B cell (primary cell): ENCODE data around the gene UNC5B. TPM values are rescaled to one million over a fixed set of nuclear protein-coding genes. Genes with fewer than 3 reads are reported as not detected.

Experiments used
- ATAC-seq: fragments of 200-7000 bp; cut with Tn5 transposase; one replicate; pipeline ENCODE4 v1.10.0; 2021; ENCODE audit warnings: low read depth, mild to moderate bottlenecking, moderate number of reproducible peaks, moderate library complexity
- CTCF ChIA-PET: fragments of 350-600 bp; sonication (Branson Sonifier 250); formaldehyde crosslinking; loops from one replicate; lab custom pipeline; 2021; ENCODE audit warnings: antibody characterized with exemption, inconsistent platforms; lab: Charles Lee
- POLR2A ChIA-PET: fragments of 350-600 bp; sonication (Branson Sonifier 250); formaldehyde crosslinking; loops from one replicate; lab custom pipeline; 2021; ENCODE audit warnings: antibody characterized with exemption; lab: Charles Lee
- DNase-seq: peaks from one replicate; pipeline ENCODE4 v3.0.0; 2013
- H2AFZ ChIP-seq: 2 replicates; pipeline ENCODE4 v1.6.1; 2012; ENCODE audit warnings: mild to moderate bottlenecking, low read depth, low read length; ENCODE audit not compliant: insufficient read depth, poor library complexity, severe bottlenecking
- H3K27ac ChIP-seq, 2 donors: 1 replicate in 1 of 2; 2 replicates in 1 of 2; pipeline ENCODE4 v1.5.1; 2012 to 2013; ENCODE audit warnings: low read length in 2 of 2, mild to moderate bottlenecking in 2 of 2, moderate library complexity in 1 of 2
- H3K27me3 ChIP-seq, 4 experiments: fragments of 200-600 bp in 1 of 4; sonication (generic) in 1 of 4; replicated peaks in 1 of 4; 1 replicate in 2 of 4; 2 replicates in 2 of 4; pipeline versions ENCODE4 v1.6.1 to v1.7.0; 2013 to 2016; ENCODE audit warnings: low read length in 3 of 4, mild to moderate bottlenecking in 2 of 4, mixed read lengths in 1 of 4, moderate library complexity in 1 of 4; ENCODE audit not compliant: insufficient read depth in 4 of 4, control insufficient read depth in 3 of 4; ENCODE audit errors: control extremely low read depth in 1 of 4
- H3K36me3 ChIP-seq, 2 experiments: replicated peaks in 1 of 2; 1 replicate in 1 of 2; 2 replicates in 1 of 2; pipeline versions ENCODE4 v1.6.1 to v1.7.1; 2013; ENCODE audit warnings: low read length in 1 of 2; ENCODE audit not compliant: insufficient read depth in 2 of 2, control insufficient read depth in 1 of 2; ENCODE audit errors: control extremely low read depth in 1 of 2, extremely low read depth in 1 of 2
- H3K4me1 ChIP-seq, 2 donors: fragments of 200-600 bp in 1 of 2; sonication (generic) in 1 of 2; 1 replicate in 1 of 2; 2 replicates in 1 of 2; pipeline versions ENCODE4 v1.5.1 to v1.6.1; 2013 to 2017; ENCODE audit warnings: low read length in 2 of 2; ENCODE audit not compliant: control insufficient read depth in 2 of 2, insufficient read depth in 2 of 2
- H3K4me2 ChIP-seq: replicated peaks from 2 replicates; pipeline ENCODE3; 2012; ENCODE audit warnings: mild to moderate bottlenecking, low read depth, low read length; ENCODE audit not compliant: poor library complexity, severe bottlenecking
- H3K4me3 ChIP-seq, 5 experiments: fragments of 200-600 bp in 1 of 5; sonication (generic) in 1 of 5; 1 replicate in 3 of 5; 2 replicates in 2 of 5; pipeline versions ENCODE4 v1.5.1 to v1.7.0; 2011 to 2016; ENCODE audit warnings: low read length in 4 of 5, mild to moderate bottlenecking in 4 of 5, low read depth in 2 of 5, control low read depth in 1 of 5, moderate library complexity in 1 of 5; ENCODE audit not compliant: insufficient read depth in 1 of 5; ENCODE audit errors: control extremely low read depth in 1 of 5, extremely low read depth in 1 of 5
- H3K79me2 ChIP-seq: fragments of 200-600 bp; sonication (generic); one replicate; pipeline ENCODE4 v1.6.0; 2016; ENCODE audit warnings: low read length; ENCODE audit not compliant: control insufficient read depth, insufficient read depth
- H3K9ac ChIP-seq: fragments of 200-600 bp; sonication (generic); 2 replicates; pipeline ENCODE4 v1.6.1; 2017; ENCODE audit warnings: mild to moderate bottlenecking, low read length, moderate library complexity
- H3K9me3 ChIP-seq, 3 donors: one replicate each; pipeline versions ENCODE4 v1.6.1 to v1.7.1; 2013; ENCODE audit warnings: low read length in 2 of 3; ENCODE audit not compliant: control insufficient read depth in 2 of 3, insufficient read depth in 1 of 3; ENCODE audit errors: control extremely low read depth in 1 of 3
- H4K20me1 ChIP-seq: 2 replicates; pipeline ENCODE4 v1.6.0; 2012; ENCODE audit warnings: mild to moderate bottlenecking, low read length; ENCODE audit not compliant: insufficient read depth, control insufficient read depth, poor library complexity, severe bottlenecking
- H3K27ac Mint-ChIP-seq: one replicate; pipeline ENCODE4 v1.8.0; 2021; ENCODE audit warnings: mixed read lengths
- H3K27me3 Mint-ChIP-seq: one replicate; pipeline ENCODE4 v1.8.0; 2021; ENCODE audit warnings: mixed read lengths
- H3K4me1 Mint-ChIP-seq: one replicate; pipeline ENCODE4 v1.8.0; 2021; ENCODE audit warnings: mixed read lengths
- H3K4me3 Mint-ChIP-seq: one replicate; pipeline ENCODE4 v1.8.0; 2021; ENCODE audit warnings: mixed read lengths
- H3K9me3 Mint-ChIP-seq: one replicate; pipeline ENCODE4 v1.8.0; 2022; ENCODE audit warnings: mixed read lengths; ENCODE audit not compliant: insufficient read depth
- EZH2 ChIP-seq: IDR thresholded peaks from 2 replicates; pipeline ENCODE4 v1.6.1; 2012; ENCODE audit warnings: borderline replicate concordance, low read depth, mild to moderate bottlenecking, moderate library complexity, low read length; ENCODE audit not compliant: insufficient read depth, poor library complexity, severe bottlenecking
- WGBS: methylation state at CpG from one replicate; pipeline ENCODE4 v1.1.5; 2013; ENCODE audit warnings: missing lambda C conversion rate; ENCODE audit not compliant: insufficient coverage; 5-methylcytosine and 5-hydroxymethylcytosine counted together
- intact Hi-C: fragments of 100-400 bp; cut with micrococcal nuclease; formaldehyde crosslinking; loops from one replicate; pipeline ENCODE4 v1.10.0; 2022
- polyA plus RNA-seq: library from polyadenylated mRNA; depleted of rRNA; stranded (reverse); fragments of >200 nt; gene quantifications from 2 replicates; pipeline ENCODE4 v1.2.3, GENCODE V29; 2012
- total RNA-seq, 2 donors: library from RNA; stranded (reverse); fragments of 120-200 nt in 1 of 2; gene quantifications; 1 replicate in 1 of 2; 2 replicates in 1 of 2; pipeline versions ENCODE4 v1.2.3 to v1.2.4, GENCODE V29; 2013 to 2022
- TF ChIP-seq, protein P1 (sequence below): fragments of 200-600 bp; IDR thresholded peaks from one replicate; pipeline ENCODE4 v1.8.0; 2022; ENCODE audit warnings: antibody characterized with exemption, mild to moderate bottlenecking

UNC5B gene
- total and polyA plus RNA-seq, 2 donors (not counting 1 experiment from before 2014, with no cell fraction given), result not detected

DNA sequence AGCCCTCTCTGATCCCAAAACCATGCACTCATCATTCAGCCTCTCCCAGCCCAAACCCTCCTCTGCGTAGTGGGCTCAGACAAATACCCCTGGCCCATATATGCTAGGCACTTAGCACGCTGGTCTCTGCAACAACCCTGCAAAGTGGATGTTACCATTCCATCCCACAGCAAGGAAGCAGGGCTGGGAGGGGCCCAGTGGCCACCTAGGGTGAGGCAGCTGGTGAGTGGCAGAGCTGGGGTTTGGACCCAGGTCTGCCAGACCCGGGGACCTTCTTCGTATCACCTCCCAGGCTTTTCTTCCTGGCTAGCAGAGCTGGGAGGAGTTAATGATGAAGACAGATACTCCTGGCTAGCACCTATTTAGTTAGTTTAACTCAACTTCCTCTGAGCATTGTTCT is 73.6 kb downstream of the UNC5B start:
- H3K27ac Mint-ChIP-seq, result no peak overlapping the region
- ChIA-PET POLR2A (no interaction called here), CTCF (interaction anchor here (1.5 to 3.3 kb wide), 4 partner anchors 10 to 360 kb away, joined by 3 to 17 read pairs (median 8); no protein-coding TSS in a partner anchor)
- Histone ChIP-seq H3K4me2 (no peak overlapping the region), H3K27me3 (no peaks in the 10 kb centered on the region), H3K36me3 (no peaks in the 10 kb centered on the region), H3K4me3 (no peak overlapping the region), H4K20me1 (no peaks in the 10 kb centered on the region), H3K4me1 (no peaks in the 10 kb centered on the region), H3K9ac (no peak overlapping the region), H3K27ac (no peak overlapping the region), H3K79me2 (no peaks in the 10 kb centered on the region), H3K9me3 (peaks cover 0 to 7% (median 0%) of the 10 kb centered on the region in 3 donors), H2AFZ (no peak overlapping the region)
- no peaks in the 10 kb centered on the region for H3K27me3 Mint-ChIP-seq
- ATAC-seq (no peak), DNase-seq (no peak)
- WGBS, result 78% methylated on average over 4 of the region's 4 CpGs
- no peak overlapping the region for H3K4me3 Mint-ChIP-seq
- TF ChIP-seq, protein P1, sequence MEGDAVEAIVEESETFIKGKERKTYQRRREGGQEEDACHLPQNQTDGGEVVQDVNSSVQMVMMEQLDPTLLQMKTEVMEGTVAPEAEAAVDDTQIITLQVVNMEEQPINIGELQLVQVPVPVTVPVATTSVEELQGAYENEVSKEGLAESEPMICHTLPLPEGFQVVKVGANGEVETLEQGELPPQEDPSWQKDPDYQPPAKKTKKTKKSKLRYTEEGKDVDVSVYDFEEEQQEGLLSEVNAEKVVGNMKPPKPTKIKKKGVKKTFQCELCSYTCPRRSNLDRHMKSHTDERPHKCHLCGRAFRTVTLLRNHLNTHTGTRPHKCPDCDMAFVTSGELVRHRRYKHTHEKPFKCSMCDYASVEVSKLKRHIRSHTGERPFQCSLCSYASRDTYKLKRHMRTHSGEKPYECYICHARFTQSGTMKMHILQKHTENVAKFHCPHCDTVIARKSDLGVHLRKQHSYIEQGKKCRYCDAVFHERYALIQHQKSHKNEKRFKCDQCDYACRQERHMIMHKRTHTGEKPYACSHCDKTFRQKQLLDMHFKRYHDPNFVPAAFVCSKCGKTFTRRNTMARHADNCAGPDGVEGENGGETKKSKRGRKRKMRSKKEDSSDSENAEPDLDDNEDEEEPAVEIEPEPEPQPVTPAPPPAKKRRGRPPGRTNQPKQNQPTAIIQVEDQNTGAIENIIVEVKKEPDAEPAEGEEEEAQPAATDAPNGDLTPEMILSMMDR, result no peak
- no peak for TF ChIP-seq EZH2
- peaks cover 6% of the 10 kb centered on the region for H3K4me1 Mint-ChIP-seq
- H3K9me3 Mint-ChIP-seq, result no peaks in the 10 kb centered on the region
- intact Hi-C loops, result loop anchor here (2.0 kb wide), 1 partner anchor 361 kb away; no protein-coding TSS in a partner anchor

DNA sequence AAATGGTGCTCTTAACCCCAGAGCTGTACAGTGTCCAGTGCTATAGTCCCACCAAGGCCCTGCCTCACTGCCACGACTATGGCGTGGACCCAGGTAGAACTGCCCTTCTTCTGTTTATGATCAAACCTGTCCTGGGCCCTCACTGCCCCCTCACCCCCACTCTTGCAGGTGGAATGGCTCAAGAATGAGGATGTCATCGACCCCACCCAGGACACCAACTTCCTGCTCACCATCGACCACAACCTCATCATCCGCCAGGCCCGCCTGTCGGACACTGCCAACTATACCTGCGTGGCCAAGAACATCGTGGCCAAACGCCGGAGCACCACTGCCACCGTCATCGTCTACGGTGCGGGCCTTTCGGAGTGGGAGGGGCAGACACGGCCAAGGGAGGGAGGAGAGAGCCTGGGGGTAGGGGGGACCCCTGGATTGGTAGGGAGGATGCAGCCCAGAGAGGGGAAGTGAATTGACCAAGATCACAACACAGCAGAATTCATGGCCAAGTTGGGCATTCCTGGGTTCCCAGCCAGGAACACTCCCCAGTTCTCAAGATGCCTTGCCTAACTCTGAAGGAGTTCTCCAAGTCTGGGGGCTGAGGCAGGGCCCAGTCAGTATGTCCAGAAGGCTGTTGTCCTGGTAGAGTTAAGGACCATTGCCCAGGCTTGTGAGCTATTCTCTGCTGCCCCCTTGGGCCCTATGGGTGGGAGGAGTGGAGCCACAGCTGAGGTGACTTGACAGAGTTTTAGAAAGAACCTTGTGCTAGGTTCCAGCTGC is 74.3 kb downstream of the UNC5B start:
- no peaks in the 10 kb centered on the region for H3K79me2 ChIP-seq
- H3K4me3 Mint-ChIP-seq, result no peak overlapping the region
- ChIA-PET CTCF (interaction anchor here (1.5 to 3.3 kb wide), 3 partner anchors 9 to 22 kb away, joined by 3 to 17 read pairs (median 5); no protein-coding TSS in a partner anchor), POLR2A (no interaction called here)
- H3K36me3 ChIP-seq, result no peaks in the 10 kb centered on the region
- H3K27ac Mint-ChIP-seq, result no peak overlapping the region
- H3K4me1 ChIP-seq, result no peaks in the 10 kb centered on the region
- DNase-seq, result no peak
- no peak for ATAC-seq
- TF ChIP-seq, protein P1, result no peak
- no peak for TF ChIP-seq EZH2
- H3K4me1 Mint-ChIP-seq, result peaks cover 6% of the 10 kb centered on the region
- H3K27ac ChIP-seq, result no peak overlapping the region
- H3K4me3 ChIP-seq, result no peak overlapping the region
- no peak overlapping the region for H3K9ac ChIP-seq
- H2AFZ ChIP-seq, result no peak overlapping the region
- H3K27me3 ChIP-seq, result no peaks in the 10 kb centered on the region
- intact Hi-C loops, result no loop called here
- H4K20me1 ChIP-seq, result no peaks in the 10 kb centered on the region
- no peaks in the 10 kb centered on the region for H3K9me3 Mint-ChIP-seq
- 93% methylated on average over 17 of the region's 17 CpGs for WGBS
- peaks cover 0 to 9% (median 0%) of the 10 kb centered on the region in 3 donors for H3K9me3 ChIP-seq
- no peaks in the 10 kb centered on the region for H3K27me3 Mint-ChIP-seq
- no peak overlapping the region for H3K4me2 ChIP-seq
